Progenitor cell of endocrine pancreas (in vitro differentiated cells): ENCODE data around the gene MCTP1. TPM values are rescaled to one million over a fixed set of nuclear protein-coding genes. Genes with fewer than 3 reads are reported as not detected.
"Not testable (repeated sequence)": the region's sequence is repeated elsewhere in the genome, so short reads cannot be mapped to it uniquely, and the experiment has no call there.

Experiments
- DNase-seq: peaks from one replicate; pipeline ENCODE4 v3.0.0; 2021; ENCODE audit warnings: low spot score; ENCODE audit not compliant: unreplicated experiment
- H3K27ac Mint-ChIP-seq: 2 replicates; pipeline ENCODE4 v1.8.0; 2021; ENCODE audit warnings: mild to moderate bottlenecking, moderate library complexity, mixed read lengths
- H3K27me3 Mint-ChIP-seq: 2 replicates; pipeline ENCODE4 v1.8.0; 2021; ENCODE audit warnings: mixed read lengths
- H3K36me3 Mint-ChIP-seq: 2 replicates; pipeline ENCODE4 v1.8.0; 2022; ENCODE audit warnings: mixed read lengths; ENCODE audit not compliant: insufficient read depth
- H3K4me1 Mint-ChIP-seq: 2 replicates; pipeline ENCODE4 v1.8.0; 2021; ENCODE audit warnings: low read depth, mixed read lengths
- H3K4me3 Mint-ChIP-seq: 2 replicates; pipeline ENCODE4 v1.8.0; 2021; ENCODE audit warnings: low read depth, mild to moderate bottlenecking, moderate library complexity, mixed read lengths
- H3K9me3 Mint-ChIP-seq: 2 replicates; pipeline ENCODE4 v1.8.0; 2021; ENCODE audit warnings: low read depth, mixed read lengths
- total RNA-seq: library from RNA; stranded (reverse); gene quantifications from 2 replicates; pipeline ENCODE4 v1.2.1, GENCODE V29; 2021
- TF ChIP-seq, protein P1 (sequence below): fragments of 200-600 bp; sonication (generic); IDR thresholded peaks from one replicate; pipeline ENCODE4 v1.5.0; 2021; ENCODE audit warnings: antibody characterized with exemption, mild to moderate bottlenecking; ENCODE audit not compliant: unreplicated experiment

Gene MCTP1
- total RNA-seq, 1 donor from 2014 or later, result 1.7 TPM

DNA sequence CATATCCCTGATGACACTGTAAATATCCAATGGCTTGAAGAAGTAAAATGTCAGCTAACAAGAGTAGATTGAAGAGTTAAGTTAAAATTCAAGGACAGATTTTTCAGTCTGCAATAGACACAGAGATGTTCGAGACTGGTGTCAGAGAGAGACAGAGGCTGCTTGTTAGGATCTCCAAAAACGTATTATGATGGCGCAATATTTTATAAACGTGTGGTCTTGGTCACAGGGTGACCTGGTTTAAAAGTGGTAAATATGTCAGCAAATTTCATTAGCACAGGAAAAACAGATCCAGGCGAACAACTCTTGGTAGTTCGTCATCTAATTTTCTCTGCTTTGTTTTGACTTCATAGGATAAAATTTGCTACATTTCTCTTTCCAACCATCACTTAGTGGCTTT, 317.4 kb downstream of the MCTP1 start:
- no peaks in the 10 kb centered on the region for H3K27me3 Mint-ChIP-seq
- TF ChIP-seq, protein P1, sequence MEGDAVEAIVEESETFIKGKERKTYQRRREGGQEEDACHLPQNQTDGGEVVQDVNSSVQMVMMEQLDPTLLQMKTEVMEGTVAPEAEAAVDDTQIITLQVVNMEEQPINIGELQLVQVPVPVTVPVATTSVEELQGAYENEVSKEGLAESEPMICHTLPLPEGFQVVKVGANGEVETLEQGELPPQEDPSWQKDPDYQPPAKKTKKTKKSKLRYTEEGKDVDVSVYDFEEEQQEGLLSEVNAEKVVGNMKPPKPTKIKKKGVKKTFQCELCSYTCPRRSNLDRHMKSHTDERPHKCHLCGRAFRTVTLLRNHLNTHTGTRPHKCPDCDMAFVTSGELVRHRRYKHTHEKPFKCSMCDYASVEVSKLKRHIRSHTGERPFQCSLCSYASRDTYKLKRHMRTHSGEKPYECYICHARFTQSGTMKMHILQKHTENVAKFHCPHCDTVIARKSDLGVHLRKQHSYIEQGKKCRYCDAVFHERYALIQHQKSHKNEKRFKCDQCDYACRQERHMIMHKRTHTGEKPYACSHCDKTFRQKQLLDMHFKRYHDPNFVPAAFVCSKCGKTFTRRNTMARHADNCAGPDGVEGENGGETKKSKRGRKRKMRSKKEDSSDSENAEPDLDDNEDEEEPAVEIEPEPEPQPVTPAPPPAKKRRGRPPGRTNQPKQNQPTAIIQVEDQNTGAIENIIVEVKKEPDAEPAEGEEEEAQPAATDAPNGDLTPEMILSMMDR, result no peak
- no peak overlapping the region for H3K4me3 Mint-ChIP-seq
- DNase-seq, result no peak
- H3K9me3 Mint-ChIP-seq, result no peaks in the 10 kb centered on the region
- no peak overlapping the region for H3K27ac Mint-ChIP-seq
- H3K36me3 Mint-ChIP-seq, result no peaks in the 10 kb centered on the region
- no peaks in the 10 kb centered on the region for H3K4me1 Mint-ChIP-seq

DNA sequence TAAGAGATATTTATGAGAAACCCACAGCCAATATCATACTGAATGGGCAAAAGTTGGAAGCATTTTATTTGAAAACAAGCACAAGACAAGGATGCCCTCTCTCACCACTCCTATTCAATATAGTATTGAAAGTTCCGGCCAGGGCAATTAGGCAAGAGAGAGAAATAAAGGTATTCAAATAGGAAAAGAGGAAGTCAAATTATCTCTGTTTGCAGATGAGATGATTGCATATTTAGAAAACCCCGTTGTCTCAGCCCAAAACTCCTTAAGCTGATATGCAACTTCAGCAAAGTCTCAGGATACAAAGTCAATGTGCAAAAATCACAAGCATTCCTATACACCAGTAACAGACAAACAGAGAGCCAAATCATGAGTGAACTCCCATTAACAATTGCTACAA, 325.6 kb downstream of the MCTP1 start:
- H3K4me3 Mint-ChIP-seq, H3K4me1 Mint-ChIP-seq, DNase-seq, H3K36me3 Mint-ChIP-seq, H3K27me3 Mint-ChIP-seq, H3K27ac Mint-ChIP-seq: not testable (repeated sequence)
- H3K9me3 Mint-ChIP-seq, result peaks cover 16% of the 10 kb centered on the region

DNA sequence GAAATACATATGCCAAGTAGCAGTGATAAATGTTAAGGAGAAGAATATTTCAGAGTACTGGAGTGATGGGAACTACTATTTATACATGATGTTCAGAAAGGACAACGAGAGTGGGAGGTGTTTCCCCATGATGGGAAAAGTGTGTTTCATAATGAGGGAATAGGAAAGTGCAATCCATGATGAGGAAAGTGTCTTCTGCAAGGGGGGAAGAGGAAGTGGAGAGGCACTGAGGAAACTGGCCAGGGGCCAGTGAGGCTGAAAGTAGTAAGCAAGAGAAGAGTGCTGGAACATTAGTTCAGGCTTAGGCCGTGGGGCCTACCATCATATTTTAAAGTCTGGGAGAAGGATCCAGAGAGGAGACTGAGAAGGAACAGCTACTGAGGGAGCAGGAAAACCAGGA, 339.2 kb downstream of the MCTP1 start:
- Mint-ChIP-seq H3K4me1 (no peaks in the 10 kb centered on the region), H3K27me3 (no peaks in the 10 kb centered on the region), H3K27ac (no peak overlapping the region), H3K4me3 (no peak overlapping the region), H3K9me3 (no peaks in the 10 kb centered on the region), H3K36me3 (no peaks in the 10 kb centered on the region)
- TF ChIP-seq, protein P1, result no peak
- DNase-seq, result no peak

DNA sequence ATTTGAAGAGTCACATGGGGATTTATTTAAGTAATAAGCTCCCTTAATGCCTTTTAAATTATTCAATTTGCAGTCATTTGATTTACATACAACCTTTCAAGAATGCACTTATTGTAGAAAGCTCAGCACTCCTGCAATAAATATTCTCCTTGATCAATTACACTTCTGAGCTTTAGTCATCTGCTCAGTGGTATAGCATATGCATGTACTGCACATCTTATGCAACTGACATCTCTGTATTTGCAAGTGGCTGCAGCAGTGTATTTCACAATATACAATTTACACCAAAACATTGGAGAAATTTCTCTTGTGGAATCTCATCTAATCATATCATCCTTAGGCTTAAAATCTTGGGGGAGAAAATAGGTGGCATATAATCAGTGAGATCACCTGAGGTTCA, 340.7 kb downstream of the MCTP1 start:
- no peaks in the 10 kb centered on the region for H3K9me3 Mint-ChIP-seq
- no peak overlapping the region for H3K4me3 Mint-ChIP-seq
- no peak overlapping the region for H3K27ac Mint-ChIP-seq
- TF ChIP-seq, protein P1, result no peak
- no peaks in the 10 kb centered on the region for H3K27me3 Mint-ChIP-seq
- H3K36me3 Mint-ChIP-seq, result no peaks in the 10 kb centered on the region
- no peaks in the 10 kb centered on the region for H3K4me1 Mint-ChIP-seq
- DNase-seq, result no peak

DNA sequence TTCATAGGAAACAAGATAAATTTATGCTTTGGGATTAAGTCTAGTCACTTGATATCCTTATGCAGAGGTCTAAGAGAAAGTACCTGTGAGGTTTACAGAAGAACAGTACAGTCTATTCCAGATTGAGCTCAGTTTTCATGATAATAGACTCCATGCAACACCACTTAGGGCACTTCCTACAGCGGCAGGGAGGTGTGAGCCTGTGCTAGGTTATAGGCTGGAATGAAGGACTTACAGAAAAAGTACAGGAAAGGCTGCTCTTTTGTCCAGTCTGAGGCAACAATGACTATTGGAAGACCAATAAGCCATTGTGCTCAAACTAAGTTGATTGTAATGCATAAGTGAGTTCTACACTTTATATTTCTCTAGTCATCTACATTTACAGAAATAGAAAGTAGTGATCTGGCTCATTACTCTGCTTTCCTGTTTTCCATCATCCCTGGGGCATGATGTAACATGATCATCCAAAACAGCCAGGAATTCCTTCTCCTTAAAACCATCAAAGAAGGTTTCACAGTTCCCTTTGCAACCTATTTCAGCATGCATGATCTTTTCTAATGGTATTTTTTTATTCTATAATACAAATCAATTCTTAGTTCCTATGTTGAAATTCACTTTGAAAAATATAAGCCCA, 343.7 kb downstream of the MCTP1 start:
- TF ChIP-seq, protein P1, result no peak
- no peak overlapping the region for H3K4me3 Mint-ChIP-seq
- H3K27me3 Mint-ChIP-seq, result no peaks in the 10 kb centered on the region
- DNase-seq, result no peak
- no peak overlapping the region for H3K27ac Mint-ChIP-seq
- no peaks in the 10 kb centered on the region for H3K36me3 Mint-ChIP-seq
- H3K9me3 Mint-ChIP-seq, result no peaks in the 10 kb centered on the region
- H3K4me1 Mint-ChIP-seq, result no peaks in the 10 kb centered on the region

DNA sequence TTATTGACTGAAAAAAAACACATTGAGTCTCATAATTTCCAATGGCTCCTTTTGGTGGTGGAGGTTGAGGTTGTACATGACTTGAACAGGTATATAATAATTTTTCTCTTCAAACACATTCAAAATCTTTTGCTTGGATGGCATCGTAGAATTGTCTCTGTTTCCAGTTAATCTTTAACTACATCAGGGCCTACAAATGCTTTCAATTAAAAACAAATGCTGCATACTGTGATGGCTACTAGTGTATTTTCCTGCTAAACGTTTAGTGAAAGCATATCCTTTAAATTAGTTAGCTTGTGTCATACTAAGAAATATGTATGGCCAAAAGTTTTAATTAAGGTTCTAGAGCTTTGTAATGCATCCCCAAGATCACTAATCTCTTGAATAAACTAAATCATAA, 352.6 kb downstream of the MCTP1 start:
- Mint-ChIP-seq H3K36me3 (no peaks in the 10 kb centered on the region), H3K4me1 (peaks cover 2% of the 10 kb centered on the region), H3K4me3 (no peak overlapping the region), H3K27me3 (no peaks in the 10 kb centered on the region), H3K27ac (no peak overlapping the region), H3K9me3 (no peaks in the 10 kb centered on the region)
- TF ChIP-seq, protein P1, result no peak
- no peak for DNase-seq
